Thymus (tissue), 11 donors: ENCODE data around the gene B3GNT3. TPM values are rescaled to one million over a fixed set of nuclear protein-coding genes. Genes with fewer than 3 reads are reported as not detected.

ENCODE experiments used
- DNase-seq, 9 donors: peaks; one replicate each; pipeline ENCODE4 v3.0.0-alpha.2; 2013; ENCODE audit warnings: low spot score in 9 of 9, low read depth in 6 of 9, missing footprints in 1 of 9
- H3K27ac ChIP-seq, 2 donors: one replicate each; pipeline ENCODE4 v1.5.1; 2013; ENCODE audit warnings: control low read depth in 1 of 2, low read depth in 1 of 2, low read length in 1 of 2, mild to moderate bottlenecking in 1 of 2, moderate library complexity in 1 of 2
- H3K27me3 ChIP-seq, 2 donors: one replicate each; pipeline ENCODE4 v1.5.1; 2013; ENCODE audit warnings: low read length in 1 of 2; ENCODE audit not compliant: control insufficient read depth in 2 of 2, insufficient read depth in 1 of 2
- H3K36me3 ChIP-seq, 2 donors: one replicate each; pipeline ENCODE4 v1.5.1; 2013; ENCODE audit warnings: low read length in 1 of 2, mild to moderate bottlenecking in 1 of 2, moderate library complexity in 1 of 2; ENCODE audit not compliant: control insufficient read depth in 2 of 2, insufficient read depth in 2 of 2
- H3K4me1 ChIP-seq, 2 donors: one replicate each; pipeline ENCODE4 v1.5.1; 2013; ENCODE audit warnings: low read length in 2 of 2; ENCODE audit not compliant: control insufficient read depth in 2 of 2, insufficient read depth in 2 of 2
- H3K4me3 ChIP-seq, 2 donors: one replicate each; pipeline ENCODE4 v1.5.1; 2013; ENCODE audit warnings: low read length in 2 of 2, control low read depth in 1 of 2, mild to moderate bottlenecking in 1 of 2
- H3K9me3 ChIP-seq, 2 donors: one replicate each; pipeline ENCODE4 v1.5.1; 2013; ENCODE audit warnings: low read length in 1 of 2, mild to moderate bottlenecking in 1 of 2; ENCODE audit not compliant: control insufficient read depth in 2 of 2, insufficient read depth in 1 of 2
- WGBS: extraction: QIAGEN DNeasy Blood & Tissue Kit; methylation state at CpG from one replicate; pipeline ENCODE4 v1.1.7; 2013; 5-methylcytosine and 5-hydroxymethylcytosine counted together
- polyA plus RNA-seq: library from polyadenylated mRNA; stranded (reverse); fragments of 200-250 nt; gene quantifications from one replicate; pipeline ENCODE4 v1.2.3, GENCODE V29; 2013
- total RNA-seq: library from RNA; stranded (reverse); fragments of 120-200 nt; gene quantifications from one replicate; pipeline ENCODE4 v1.2.4, GENCODE V29; 2013
- donor health status: healthy.

Gene B3GNT3
- total and polyA plus RNA-seq, 2 donors = 0.14 to 1.0 TPM

GRCh38 chr19:17824339-17824738, 29.4 kb downstream of the B3GNT3 start:
- Histone ChIP-seq H3K4me1 (no peaks in the 10 kb centered on the region), H3K4me3 (no peak overlapping the region), H3K27me3 (no peaks in the 10 kb centered on the region), H3K36me3 (peaks cover 2 to 10% of the 10 kb centered on the region in 2 donors), H3K9me3 (no peaks in the 10 kb centered on the region), H3K27ac (no peak overlapping the region)
- no peak for DNase-seq
- WGBS = 80% methylated on average over 8 of the region's 8 CpGs

GRCh38 chr19:17826508-17827056, 31.6 kb downstream of the B3GNT3 start:
- H3K9me3 ChIP-seq = peaks cover 0 to 6% of the 10 kb centered on the region in 2 donors
- no peaks in the 10 kb centered on the region for H3K27me3 ChIP-seq

GRCh38 chr19:17829855-17830566, 35.1 kb downstream of the B3GNT3 start:
- Histone ChIP-seq H3K36me3 (peaks cover 30 to 42% of the 10 kb centered on the region in 2 donors), H3K4me3 (no peak overlapping the region), H3K27me3 (no peaks in the 10 kb centered on the region), H3K27ac (no peak overlapping the region), H3K9me3 (peaks cover 0 to 6% of the 10 kb centered on the region in 2 donors), H3K4me1 (no peaks in the 10 kb centered on the region)
- WGBS = 91% methylated on average over 29 of the region's 29 CpGs
- no peak for DNase-seq

More at GRCh38 chr19:17826508-17827056, 31.6 kb downstream of the B3GNT3 start:
- no peak for DNase-seq
- no peaks in the 10 kb centered on the region for H3K4me1 ChIP-seq
- H3K27ac ChIP-seq = no peak overlapping the region
- H3K4me3 ChIP-seq = no peak overlapping the region
- H3K36me3 ChIP-seq = peaks cover 15 to 23% of the 10 kb centered on the region in 2 donors
- 94% methylated on average over 13 of the region's 13 CpGs for WGBS

- Histone ChIP-seq H3K27me3 (no peaks in the 10 kb centered on the region), H3K4me3 (no peak overlapping the region), H3K9me3 (peaks cover 0 to 6% of the 10 kb centered on the region in 2 donors), H3K4me1 (no peaks in the 10 kb centered on the region), H3K36me3 (peaks cover 26 to 49% of the 10 kb centered on the region in 2 donors), H3K27ac (no peak overlapping the region)
- DNase-seq = no peak
- 92% methylated on average over 50 of the region's 50 CpGs for WGBS
Observed at GRCh38 chr19:17830567-17831418, 35.9 kb downstream of the B3GNT3 start.

- H3K27me3 ChIP-seq = no peaks in the 10 kb centered on the region
- peaks cover 0 to 6% of the 10 kb centered on the region in 2 donors for H3K9me3 ChIP-seq
- H3K27ac ChIP-seq = no peak overlapping the region
- DNase-seq = no peak
- H3K4me1 ChIP-seq = no peaks in the 10 kb centered on the region
- WGBS = 95% methylated on average over 25 of the region's 25 CpGs
- H3K4me3 ChIP-seq = no peak overlapping the region
- H3K36me3 ChIP-seq = peaks cover 27 to 54% of the 10 kb centered on the region in 2 donors
Observed at GRCh38 chr19:17831419-17831888, 36.5 kb downstream of the B3GNT3 start.

GRCh38 chr19:17832443-17833208, 37.7 kb downstream of the B3GNT3 start:
- Histone ChIP-seq H3K9me3 (peaks cover 0 to 6% of the 10 kb centered on the region in 2 donors), H3K27me3 (no peaks in the 10 kb centered on the region), H3K36me3 (peaks cover 29 to 60% of the 10 kb centered on the region in 2 donors), H3K27ac (no peak overlapping the region), H3K4me1 (no peaks in the 10 kb centered on the region), H3K4me3 (no peak overlapping the region)
- DNase-seq = no peak
- 97% methylated on average over 17 of the region's 17 CpGs for WGBS

- DNase-seq = no peak
- Histone ChIP-seq H3K4me3 (no peak overlapping the region), H3K4me1 (no peaks in the 10 kb centered on the region), H3K9me3 (peaks cover 0 to 6% of the 10 kb centered on the region in 2 donors), H3K27me3 (no peaks in the 10 kb centered on the region), H3K36me3 (peaks cover 46 to 72% of the 10 kb centered on the region in 2 donors), H3K27ac (no peak overlapping the region)
- 97% methylated on average over 27 of the region's 27 CpGs for WGBS
Observed at GRCh38 chr19:17834350-17835181, 39.6 kb downstream of the B3GNT3 start.
